HepG2 (cell line): Measurements from ENCODE around the gene ZNF513. TPM values are rescaled to one million over a fixed set of nuclear protein-coding genes. Genes with fewer than 3 reads are reported as not detected.

Experiments used
- BRD4 ChIP-seq: sonication (generic); formaldehyde crosslinking; IDR thresholded peaks from 2 replicates; pipeline ENCODE4 v1.4.0; 2020; ENCODE audit warnings: missing genetic modification reagents
- E2F5 ChIP-seq: sonication (generic); formaldehyde crosslinking; conservative IDR thresholded peaks from 2 replicates; pipeline ENCODE4 v1.4.0; 2020; ENCODE audit warnings: missing genetic modification reagents
- ELF3 ChIP-seq: IDR thresholded peaks from 2 replicates; pipeline ENCODE4 v1.6.1; 2016; ENCODE audit warnings: missing genetic modification reagents, missing compliant biosample characterization
- ESRRA ChIP-seq: sonication (generic); formaldehyde crosslinking; IDR thresholded peaks from 2 replicates; pipeline ENCODE4 v1.5.1; 2020; ENCODE audit warnings: mild to moderate bottlenecking, low read depth, missing genetic modification reagents
- HNRNPL ChIP-seq: fragments of 200-400 bp; formaldehyde crosslinking; IDR thresholded peaks from 2 replicates; pipeline ENCODE4 v1.6.1; 2017; ENCODE audit warnings: mild to moderate bottlenecking, low read depth, low read length
- HOMEZ ChIP-seq: IDR thresholded peaks from 2 replicates; pipeline ENCODE4 v1.6.1; 2016; ENCODE audit warnings: low read depth
- MEIS2 ChIP-seq: sonication (generic); formaldehyde crosslinking; IDR thresholded peaks from 2 replicates; pipeline ENCODE4 v1.9.0; 2021; ENCODE audit warnings: mild to moderate bottlenecking, missing genetic modification reagents
- RBM39 ChIP-seq: fragments of 200-400 bp; formaldehyde crosslinking; IDR thresholded peaks from one replicate; pipeline ENCODE4 v1.6.1; 2018; ENCODE audit warnings: antibody characterized with exemption, mild to moderate bottlenecking, low read depth, low read length; ENCODE audit not compliant: poor library complexity, severe bottlenecking
- SIN3B ChIP-seq: fragments of 150-350 bp; IDR thresholded peaks from 2 replicates; pipeline ENCODE4 v1.6.1; 2014; ENCODE audit warnings: low read length
- ZEB1 ChIP-seq: IDR thresholded peaks from 2 replicates; pipeline ENCODE4 v1.6.1; 2012; ENCODE audit warnings: mild to moderate bottlenecking, low read depth, inconsistent platforms; ENCODE audit not compliant: insufficient replicate concordance
- ZNF441 ChIP-seq: sonication (generic); formaldehyde crosslinking; IDR thresholded peaks from 2 replicates; pipeline ENCODE4 v1.7.0; 2021; ENCODE audit warnings: missing genetic modification reagents, borderline replicate concordance
- ZNF607 ChIP-seq: sonication (generic); formaldehyde crosslinking; IDR thresholded peaks from 2 replicates; pipeline ENCODE4 v1.5.1; 2020; ENCODE audit warnings: missing genetic modification reagents, mild to moderate bottlenecking, borderline replicate concordance
- polyA plus RNA-seq, 8 experiments: library from polyadenylated mRNA; depleted of rRNA in 3 of 8; stranded (reverse) in 7 of 8; unstranded in 1 of 8; fragments of >200 nt; fragmentation: Illumina TruSeq in 4 of 8; extraction: Trizol in 4 of 8; gene quantifications; 2 replicates each; pipeline versions ENCODE4 v1.2.1 to v1.2.3, GENCODE V29; 2011 to 2016; ENCODE audit warnings: low read depth in 4 of 8, missing spikeins in 1 of 8, mixed read lengths in 1 of 8; ENCODE audit not compliant: insufficient read depth in 1 of 8
- total RNA-seq, 5 experiments: library from RNA; depleted of rRNA; stranded (reverse); fragments of >200 nt; fragmentation: Illumina TruSeq; extraction: Trizol; gene quantifications; 2 replicates each; pipeline ENCODE4 v1.2.3, GENCODE V29; 2016; ENCODE audit warnings: low read depth in 1 of 5
- TF ChIP-seq, protein P1 (sequence below): sonication (generic); formaldehyde crosslinking; IDR thresholded peaks from 2 replicates; pipeline ENCODE4 v1.4.0; 2020; ENCODE audit warnings: missing genetic modification reagents
- TF ChIP-seq, protein P2 (sequence below): sonication (generic); formaldehyde crosslinking; conservative IDR thresholded peaks from 2 replicates; pipeline ENCODE4 v1.8.0; 2022; ENCODE audit warnings: low read depth, missing genetic modification reagents
- TF ChIP-seq, protein P3 (sequence below): sonication (generic); formaldehyde crosslinking; IDR thresholded peaks from 2 replicates; pipeline ENCODE4 v1.5.0; 2020; ENCODE audit warnings: missing genetic modification reagents
- TF ChIP-seq, protein P4 (sequence below): sonication (generic); formaldehyde crosslinking; IDR thresholded peaks from 2 replicates; pipeline ENCODE4 v1.4.0; 2020; ENCODE audit warnings: missing genetic modification reagents, mild to moderate bottlenecking, borderline replicate concordance
- TF ChIP-seq, protein P5 (sequence below): sonication (generic); formaldehyde crosslinking; IDR thresholded peaks from 2 replicates; pipeline ENCODE4 v1.4.0; 2020; ENCODE audit warnings: missing genetic modification reagents

Gene ZNF513
- total and polyA plus RNA-seq, 2 of the 13 experiments (the other 11 are each of a cell fraction or from before 2014, with no cell fraction given): 4.9 to 6.3 TPM

DNA sequence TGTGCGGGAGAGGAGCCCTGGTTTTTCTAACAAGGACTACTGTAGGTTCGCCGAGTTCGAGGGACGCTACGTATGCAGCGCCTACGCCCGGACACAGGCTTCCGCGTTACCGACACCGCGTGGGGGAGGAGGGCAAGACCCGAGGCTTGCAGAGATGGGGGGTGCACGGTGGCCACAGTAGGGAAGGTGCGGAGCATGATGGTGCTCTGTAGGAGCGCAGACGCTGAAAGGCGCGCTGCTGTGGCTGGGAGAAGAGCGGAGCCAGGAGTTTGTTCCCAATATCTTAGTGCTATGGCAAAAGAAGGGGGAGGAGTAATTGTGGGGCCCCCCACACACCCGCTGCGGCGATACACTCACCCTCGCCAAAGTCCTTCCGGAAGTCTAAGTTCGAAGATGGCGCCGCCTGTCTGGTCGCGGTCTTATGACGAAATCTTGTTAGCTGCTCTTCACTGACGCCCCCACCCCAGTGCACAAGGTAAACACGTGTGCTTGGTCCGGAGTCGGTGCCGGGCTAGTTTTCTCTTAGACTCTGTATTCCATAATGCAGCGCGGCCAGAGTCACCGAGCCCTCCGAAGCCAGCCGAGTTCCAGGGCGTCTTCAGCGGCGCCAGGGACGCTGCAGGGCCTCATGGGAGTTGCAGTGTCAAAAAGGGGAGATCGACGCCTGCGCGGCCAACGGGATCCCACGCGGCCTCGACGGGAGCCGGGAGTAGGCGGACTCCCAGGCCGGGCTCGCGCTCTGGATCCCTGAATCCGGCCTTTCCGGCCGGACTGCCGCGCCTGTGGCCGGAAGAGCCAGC, 24.0 kb downstream of the ZNF513 start, which contains the start of gene GTF3C2 (continued):
- TF ChIP-seq, protein P1, sequence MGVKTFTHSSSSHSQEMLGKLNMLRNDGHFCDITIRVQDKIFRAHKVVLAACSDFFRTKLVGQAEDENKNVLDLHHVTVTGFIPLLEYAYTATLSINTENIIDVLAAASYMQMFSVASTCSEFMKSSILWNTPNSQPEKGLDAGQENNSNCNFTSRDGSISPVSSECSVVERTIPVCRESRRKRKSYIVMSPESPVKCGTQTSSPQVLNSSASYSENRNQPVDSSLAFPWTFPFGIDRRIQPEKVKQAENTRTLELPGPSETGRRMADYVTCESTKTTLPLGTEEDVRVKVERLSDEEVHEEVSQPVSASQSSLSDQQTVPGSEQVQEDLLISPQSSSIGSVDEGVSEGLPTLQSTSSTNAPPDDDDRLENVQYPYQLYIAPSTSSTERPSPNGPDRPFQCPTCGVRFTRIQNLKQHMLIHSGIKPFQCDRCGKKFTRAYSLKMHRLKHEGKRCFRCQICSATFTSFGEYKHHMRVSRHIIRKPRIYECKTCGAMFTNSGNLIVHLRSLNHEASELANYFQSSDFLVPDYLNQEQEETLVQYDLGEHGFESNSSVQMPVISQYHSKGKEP (CRISPR knock-in tag): peak; percentile 51; the same call in 1 of the 2 replicates
- peak; percentile 78 for TF ChIP-seq E2F5
- peak; percentile 95 for TF ChIP-seq BRD4
- peak; percentile 58 for TF ChIP-seq ESRRA (CRISPR knock-in tag)
- TF ChIP-seq HOMEZ (CRISPR knock-in tag): 0 out of 2 replicates have a peak, but pooled peaks have one; percentile 48
- TF ChIP-seq, protein P2, sequence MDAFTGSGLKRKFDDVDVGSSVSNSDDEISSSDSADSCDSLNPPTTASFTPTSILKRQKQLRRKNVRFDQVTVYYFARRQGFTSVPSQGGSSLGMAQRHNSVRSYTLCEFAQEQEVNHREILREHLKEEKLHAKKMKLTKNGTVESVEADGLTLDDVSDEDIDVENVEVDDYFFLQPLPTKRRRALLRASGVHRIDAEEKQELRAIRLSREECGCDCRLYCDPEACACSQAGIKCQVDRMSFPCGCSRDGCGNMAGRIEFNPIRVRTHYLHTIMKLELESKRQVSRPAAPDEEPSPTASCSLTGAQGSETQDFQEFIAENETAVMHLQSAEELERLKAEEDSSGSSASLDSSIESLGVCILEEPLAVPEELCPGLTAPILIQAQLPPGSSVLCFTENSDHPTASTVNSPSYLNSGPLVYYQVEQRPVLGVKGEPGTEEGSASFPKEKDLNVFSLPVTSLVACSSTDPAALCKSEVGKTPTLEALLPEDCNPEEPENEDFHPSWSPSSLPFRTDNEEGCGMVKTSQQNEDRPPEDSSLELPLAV (CRISPR knock-in tag): no peak
- peak; percentile 63 for TF ChIP-seq HNRNPL
- TF ChIP-seq, protein P3, sequence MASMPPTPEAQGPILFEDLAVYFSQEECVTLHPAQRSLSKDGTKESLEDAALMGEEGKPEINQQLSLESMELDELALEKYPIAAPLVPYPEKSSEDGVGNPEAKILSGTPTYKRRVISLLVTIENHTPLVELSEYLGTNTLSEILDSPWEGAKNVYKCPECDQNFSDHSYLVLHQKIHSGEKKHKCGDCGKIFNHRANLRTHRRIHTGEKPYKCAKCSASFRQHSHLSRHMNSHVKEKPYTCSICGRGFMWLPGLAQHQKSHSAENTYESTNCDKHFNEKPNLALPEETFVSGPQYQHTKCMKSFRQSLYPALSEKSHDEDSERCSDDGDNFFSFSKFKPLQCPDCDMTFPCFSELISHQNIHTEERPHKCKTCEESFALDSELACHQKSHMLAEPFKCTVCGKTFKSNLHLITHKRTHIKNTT (CRISPR knock-in tag): no peak
- peak; percentile 66 for TF ChIP-seq ZEB1
- TF ChIP-seq ZNF607 (CRISPR knock-in tag): peak; percentile 88
- TF ChIP-seq, protein P4, sequence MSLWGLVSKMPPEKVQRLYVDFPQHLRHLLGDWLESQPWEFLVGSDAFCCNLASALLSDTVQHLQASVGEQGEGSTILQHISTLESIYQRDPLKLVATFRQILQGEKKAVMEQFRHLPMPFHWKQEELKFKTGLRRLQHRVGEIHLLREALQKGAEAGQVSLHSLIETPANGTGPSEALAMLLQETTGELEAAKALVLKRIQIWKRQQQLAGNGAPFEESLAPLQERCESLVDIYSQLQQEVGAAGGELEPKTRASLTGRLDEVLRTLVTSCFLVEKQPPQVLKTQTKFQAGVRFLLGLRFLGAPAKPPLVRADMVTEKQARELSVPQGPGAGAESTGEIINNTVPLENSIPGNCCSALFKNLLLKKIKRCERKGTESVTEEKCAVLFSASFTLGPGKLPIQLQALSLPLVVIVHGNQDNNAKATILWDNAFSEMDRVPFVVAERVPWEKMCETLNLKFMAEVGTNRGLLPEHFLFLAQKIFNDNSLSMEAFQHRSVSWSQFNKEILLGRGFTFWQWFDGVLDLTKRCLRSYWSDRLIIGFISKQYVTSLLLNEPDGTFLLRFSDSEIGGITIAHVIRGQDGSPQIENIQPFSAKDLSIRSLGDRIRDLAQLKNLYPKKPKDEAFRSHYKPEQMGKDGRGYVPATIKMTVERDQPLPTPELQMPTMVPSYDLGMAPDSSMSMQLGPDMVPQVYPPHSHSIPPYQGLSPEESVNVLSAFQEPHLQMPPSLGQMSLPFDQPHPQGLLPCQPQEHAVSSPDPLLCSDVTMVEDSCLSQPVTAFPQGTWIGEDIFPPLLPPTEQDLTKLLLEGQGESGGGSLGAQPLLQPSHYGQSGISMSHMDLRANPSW (CRISPR knock-in tag): peak; percentile 99; the same call in 1 of the 2 replicates
- peak; percentile 90; the same call in 1 of the 2 replicates for TF ChIP-seq ZNF441 (CRISPR knock-in tag)
- peak; percentile 40; the same call in 1 of the 2 replicates for TF ChIP-seq MEIS2 (CRISPR knock-in tag)
- TF ChIP-seq ELF3: peak; percentile 51
- TF ChIP-seq SIN3B: peak; percentile 88
- TF ChIP-seq RBM39: peak; percentile 87
- TF ChIP-seq, protein P5, sequence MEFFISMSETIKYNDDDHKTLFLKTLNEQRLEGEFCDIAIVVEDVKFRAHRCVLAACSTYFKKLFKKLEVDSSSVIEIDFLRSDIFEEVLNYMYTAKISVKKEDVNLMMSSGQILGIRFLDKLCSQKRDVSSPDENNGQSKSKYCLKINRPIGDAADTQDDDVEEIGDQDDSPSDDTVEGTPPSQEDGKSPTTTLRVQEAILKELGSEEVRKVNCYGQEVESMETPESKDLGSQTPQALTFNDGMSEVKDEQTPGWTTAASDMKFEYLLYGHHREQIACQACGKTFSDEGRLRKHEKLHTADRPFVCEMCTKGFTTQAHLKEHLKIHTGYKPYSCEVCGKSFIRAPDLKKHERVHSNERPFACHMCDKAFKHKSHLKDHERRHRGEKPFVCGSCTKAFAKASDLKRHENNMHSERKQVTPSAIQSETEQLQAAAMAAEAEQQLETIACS: peak; percentile 70; the same call in 1 of the 2 replicates
